Endothelial cell of umbilical vein (primary cell): Measurements from ENCODE around the gene GGA1. TPM values are rescaled to one million over a fixed set of nuclear protein-coding genes. Genes with fewer than 3 reads are reported as not detected.

Source experiments
- BruUV-seq: library from RNA; stranded (reverse); fragments of 400-500 nt; replicated peaks from 2 replicates; lab custom pipeline; 2021; lab: Mats Ljungman, UMichigan
- CTCF ChIA-PET: fragments of 300-600, 350-600 bp; sonication (Branson Sonifier 250); formaldehyde crosslinking; loops from one replicate; lab custom pipeline; 2021; ENCODE audit warnings: antibody characterized with exemption, inconsistent platforms; lab: Charles Lee
- POLR2A ChIA-PET: fragments of 300-600, 350-600 bp; sonication (Branson Sonifier 250); formaldehyde crosslinking; loops from one replicate; lab custom pipeline; 2021; ENCODE audit warnings: antibody characterized with exemption, inconsistent platforms; lab: Charles Lee
- DNase-seq: peaks from one replicate; pipeline ENCODE4 v3.0.0-alpha.2; 2011; ENCODE audit warnings: low read depth, low spot score
- FAIRE-seq: peaks from 2 replicates; lab custom pipeline; 2011; peaks lifted over from hg19 to GRCh38; lab: Jason Lieb, UNC
- H2AFZ ChIP-seq: 2 replicates; pipeline ENCODE4 v1.6.0; 2012; ENCODE audit warnings: low read depth, low read length, control low read depth, inconsistent platforms
- H3K27ac ChIP-seq: 2 replicates; pipeline ENCODE4 v1.5.1; 2011; ENCODE audit warnings: low read depth, mild to moderate bottlenecking, control low read depth, low read length, moderate library complexity; ENCODE audit not compliant: insufficient read depth
- H3K27me3 ChIP-seq, 2 experiments: 2 replicates each; pipeline versions ENCODE4 v1.6.0 to v1.6.1; 2011; ENCODE audit warnings: low read length in 2 of 2, mixed read lengths in 1 of 2; ENCODE audit not compliant: control insufficient read depth in 2 of 2, insufficient read depth in 2 of 2
- H3K36me3 ChIP-seq, 2 experiments: 2 replicates in 1 of 2; 3 replicates in 1 of 2; pipeline ENCODE4 v1.5.1; 2011; ENCODE audit warnings: low read length in 2 of 2, mild to moderate bottlenecking in 1 of 2, moderate library complexity in 1 of 2; ENCODE audit not compliant: control insufficient read depth in 2 of 2, insufficient read depth in 2 of 2; ENCODE audit errors: extremely low read depth in 1 of 2
- H3K4me1 ChIP-seq: 3 replicates; pipeline ENCODE4 v1.5.1; 2011; ENCODE audit warnings: mild to moderate bottlenecking, low read length; ENCODE audit not compliant: control insufficient read depth, insufficient read depth; ENCODE audit errors: extremely low read depth
- H3K4me2 ChIP-seq: 2 replicates; pipeline ENCODE4 v1.6.1; 2011; ENCODE audit warnings: low read length, control low read depth, mixed read lengths; ENCODE audit not compliant: insufficient read depth
- H3K4me3 ChIP-seq, 3 experiments: fragments of 200-600 bp in 1 of 3; sonication (generic), shearing (Covaris generic) in 1 of 3; replicated peaks in 1 of 3; 2 replicates each; pipeline ENCODE4 v1.5.1; 2011 to 2016; ENCODE audit warnings: control low read depth in 3 of 3, low read length in 3 of 3, mild to moderate bottlenecking in 2 of 3, inconsistent platforms in 1 of 3, low read depth in 1 of 3, moderate library complexity in 1 of 3; ENCODE audit not compliant: insufficient read depth in 1 of 3
- H3K79me2 ChIP-seq: 2 replicates; pipeline ENCODE4 v1.6.0; 2012; ENCODE audit warnings: low read length, inconsistent platforms; ENCODE audit not compliant: control insufficient read depth, insufficient read depth
- H3K9ac ChIP-seq: replicated peaks from 2 replicates; pipeline ENCODE3; 2011; ENCODE audit warnings: low read length, control low read depth; ENCODE audit not compliant: insufficient read depth; ENCODE audit errors: extremely low read depth
- H3K9me1 ChIP-seq: replicated peaks from 3 replicates; pipeline ENCODE4 v1.6.0; 2011; ENCODE audit warnings: mild to moderate bottlenecking, low read length; ENCODE audit not compliant: control insufficient read depth, insufficient read depth; ENCODE audit errors: extremely low read depth
- H3K9me3 ChIP-seq: replicated peaks from 2 replicates; pipeline ENCODE4 v1.5.1; 2012; ENCODE audit warnings: low read length, inconsistent platforms; ENCODE audit not compliant: control insufficient read depth, insufficient read depth
- H4K20me1 ChIP-seq: replicated peaks from 2 replicates; pipeline ENCODE3; 2011; ENCODE audit warnings: mild to moderate bottlenecking, low read length; ENCODE audit not compliant: control insufficient read depth, insufficient read depth; ENCODE audit errors: extremely low read depth
- MYC ChIP-seq: IDR thresholded peaks from one replicate; pipeline ENCODE4 v1.6.1; 2011; ENCODE audit warnings: mild to moderate bottlenecking, low read depth, low read length
- POLR2A ChIP-seq: IDR thresholded peaks from 2 replicates; pipeline ENCODE4 v1.6.1; 2012; ENCODE audit warnings: low read depth, mild to moderate bottlenecking, control low read depth, low read length
- dilution Hi-C: fragments of 300-500 bp; cut with MboI; formaldehyde crosslinking; loops from one replicate; pipeline ENCODE4 v1.15.0; 2019; ENCODE audit warnings: low sequenced_read_pairs; ENCODE audit not compliant: extremely low pct_ligation_motif_present
- intact Hi-C: fragments of 100-400 bp; cut with micrococcal nuclease; formaldehyde crosslinking; loops from one replicate; pipeline ENCODE4 v1.10.0; 2022
- polyA plus RNA-seq, 4 experiments: library from polyadenylated mRNA; depleted of rRNA in 3 of 4; stranded (reverse) in 3 of 4; unstranded in 1 of 4; fragments of >200 nt; gene quantifications; 2 replicates each; pipeline versions ENCODE4 v1.2.1 to v1.2.3, GENCODE V29; 2011 to 2012; ENCODE audit warnings: missing spikeins in 1 of 4
- total RNA-seq: library from RNA; stranded (reverse); gene quantifications from 2 replicates; pipeline ENCODE4 v1.2.3, GENCODE V29; 2021
- TF ChIP-seq, protein P1 (sequence below), 2 donors: IDR thresholded peaks; 1 replicate in 1 of 2; 2 replicates in 1 of 2; pipeline ENCODE4 v1.5.1; 2011; ENCODE audit warnings: low read length in 2 of 2, mild to moderate bottlenecking in 2 of 2, moderate library complexity in 2 of 2, control low read depth in 1 of 2, inconsistent platforms in 1 of 2, low read depth in 1 of 2; ENCODE audit not compliant: insufficient read depth in 1 of 2; ENCODE audit errors: extremely low read depth in 1 of 2

GGA1 gene
- total and polyA plus RNA-seq, 2 donors (not counting 3 experiments of a cell fraction or from before 2014, with no cell fraction given) = 54.1 to 67.5 TPM

DNA sequence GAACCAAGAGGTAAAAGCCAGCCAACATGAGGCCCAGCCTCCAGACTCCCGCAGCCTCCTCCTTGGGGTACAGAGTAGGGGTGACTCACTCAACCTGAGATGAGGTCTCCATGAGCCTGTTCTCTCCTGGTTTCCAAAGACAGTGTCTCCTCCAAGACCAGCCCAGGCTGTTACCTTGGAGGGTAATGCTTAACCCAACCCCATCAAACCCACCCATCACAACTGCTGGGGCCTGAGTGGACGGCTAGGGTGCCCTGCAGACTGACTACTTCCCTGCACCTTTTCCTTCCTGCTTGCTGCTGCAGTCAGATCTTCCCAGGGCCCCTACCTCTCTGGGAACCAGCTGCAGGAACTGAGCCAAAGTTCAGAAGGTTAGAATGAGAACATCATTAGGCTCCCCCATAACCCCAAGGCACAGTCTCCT, 72.4 kb downstream of the GGA1 start:
- Histone ChIP-seq H3K4me2 (no peak overlapping the region), H2AFZ (no peak overlapping the region)

DNA sequence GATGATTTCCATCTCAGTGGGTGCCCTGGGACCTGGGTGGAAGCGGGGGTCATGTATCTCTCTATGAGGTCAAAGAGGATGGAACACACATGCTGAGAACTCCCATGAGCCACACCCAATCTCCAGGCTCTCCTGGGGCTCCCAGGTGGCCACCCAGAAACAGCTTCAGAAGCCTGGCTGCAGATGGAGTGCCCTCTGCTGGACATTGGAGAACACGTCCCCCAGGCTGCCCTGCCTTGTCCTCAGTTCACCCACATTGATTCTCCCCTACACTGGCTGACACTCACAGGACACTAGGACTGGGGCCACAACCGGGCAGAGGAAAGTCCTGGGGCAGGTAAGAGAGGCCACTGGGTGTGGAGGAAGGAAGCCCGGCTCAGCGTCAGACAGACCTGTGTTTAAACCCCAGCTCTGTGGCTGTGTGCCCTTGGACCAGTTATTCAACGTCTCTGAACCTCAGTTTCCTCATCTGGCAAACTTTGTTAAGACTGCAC, 73.0 kb downstream of the GGA1 start:
- H3K27ac ChIP-seq = no peak overlapping the region
- H3K9ac ChIP-seq = no peak overlapping the region
- no peaks in the 10 kb centered on the region for H3K9me3 ChIP-seq
- intact Hi-C loops (loop anchor here (1.0 to 2.0 kb wide), 4 partner anchors 23 to 143 kb away; partner anchors contain the start of gene PDXP), dilution Hi-C loops (no loop called here)
- no peaks in the 10 kb centered on the region for H4K20me1 ChIP-seq
- H3K4me3 ChIP-seq = no peak overlapping the region
- POLR2A ChIA-PET = interaction anchor here (0.5 to 1.6 kb wide), 4 partner anchors 20 to 68 kb away, joined by 3 to 5 read pairs (median 4); no protein-coding TSS in a partner anchor
- CTCF ChIA-PET = interaction anchor here (0.6 to 8.7 kb wide), 29 partner anchors 10 to 143 kb away, joined by 3 to 307 read pairs (median 4); partner anchors contain the start of genes LGALS2 and PDXP
- no TSS peak for BruUV-seq
- peaks cover 7 to 8% of the 10 kb centered on the region in 2 experiments for H3K36me3 ChIP-seq
- H3K9me1 ChIP-seq = no peaks in the 10 kb centered on the region
- DNase-seq = peak; percentile 59
- H3K4me2 ChIP-seq = no peak overlapping the region
- FAIRE-seq = peak; percentile 94
- H3K79me2 ChIP-seq = peaks cover 18% of the 10 kb centered on the region
- H3K4me1 ChIP-seq = peaks cover 12% of the 10 kb centered on the region
- no peak overlapping the region for H2AFZ ChIP-seq
- no peaks in the 10 kb centered on the region for H3K27me3 ChIP-seq
- TF ChIP-seq, protein P1, sequence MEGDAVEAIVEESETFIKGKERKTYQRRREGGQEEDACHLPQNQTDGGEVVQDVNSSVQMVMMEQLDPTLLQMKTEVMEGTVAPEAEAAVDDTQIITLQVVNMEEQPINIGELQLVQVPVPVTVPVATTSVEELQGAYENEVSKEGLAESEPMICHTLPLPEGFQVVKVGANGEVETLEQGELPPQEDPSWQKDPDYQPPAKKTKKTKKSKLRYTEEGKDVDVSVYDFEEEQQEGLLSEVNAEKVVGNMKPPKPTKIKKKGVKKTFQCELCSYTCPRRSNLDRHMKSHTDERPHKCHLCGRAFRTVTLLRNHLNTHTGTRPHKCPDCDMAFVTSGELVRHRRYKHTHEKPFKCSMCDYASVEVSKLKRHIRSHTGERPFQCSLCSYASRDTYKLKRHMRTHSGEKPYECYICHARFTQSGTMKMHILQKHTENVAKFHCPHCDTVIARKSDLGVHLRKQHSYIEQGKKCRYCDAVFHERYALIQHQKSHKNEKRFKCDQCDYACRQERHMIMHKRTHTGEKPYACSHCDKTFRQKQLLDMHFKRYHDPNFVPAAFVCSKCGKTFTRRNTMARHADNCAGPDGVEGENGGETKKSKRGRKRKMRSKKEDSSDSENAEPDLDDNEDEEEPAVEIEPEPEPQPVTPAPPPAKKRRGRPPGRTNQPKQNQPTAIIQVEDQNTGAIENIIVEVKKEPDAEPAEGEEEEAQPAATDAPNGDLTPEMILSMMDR (IDR thresholded peaks at IDR 0.05; ENCODE audit: extremely low read depth in 1 of 2, insufficient read depth in 1 of 2, low read depth in 1 of 2, low read length in 2 of 2) = peak; percentile 92 to 95
- TF ChIP-seq POLR2A = no peak
- TF ChIP-seq MYC = peak; percentile 6

More for the DNA sequence above, 72.4 kb downstream of the GGA1 start:
- ChIA-PET CTCF (interaction anchor here (0.6 to 8.7 kb wide), 27 partner anchors 9 to 141 kb away, joined by 3 to 307 read pairs (median 4); partner anchors contain the start of gene PDXP), POLR2A (interaction anchor here (0.5 to 1.6 kb wide), 4 partner anchors 20 to 162 kb away, joined by 3 to 5 read pairs (median 4); no protein-coding TSS in a partner anchor)
- TF ChIP-seq MYC = no peak
- TF ChIP-seq, protein P1 (IDR thresholded peaks at IDR 0.05; ENCODE audit: extremely low read depth in 1 of 2, insufficient read depth in 1 of 2, low read depth in 1 of 2, low read length in 2 of 2) = no peak
- Histone ChIP-seq H3K27ac (no peak overlapping the region), H3K9me3 (no peaks in the 10 kb centered on the region), H4K20me1 (no peaks in the 10 kb centered on the region), H3K4me1 (peaks cover 11% of the 10 kb centered on the region), H3K9me1 (no peaks in the 10 kb centered on the region), H3K79me2 (peaks cover 22% of the 10 kb centered on the region), H3K27me3 (no peaks in the 10 kb centered on the region), H3K36me3 (peaks cover 7 to 8% of the 10 kb centered on the region in 2 experiments), H3K9ac (no peak overlapping the region), H3K4me3 (no peak overlapping the region)
- no peak for DNase-seq
- dilution Hi-C loops (no loop called here), intact Hi-C loops (loop anchor here (1.0 to 2.0 kb wide), 4 partner anchors 23 to 142 kb away; partner anchors contain the start of gene PDXP)
- FAIRE-seq = peak; percentile 49
- no TSS peak for BruUV-seq
